Activated CD8-positive, alpha-beta memory T cell treated with anti-CD3 and anti-CD28 coated beads, Interleukin-2, amount 50 U/mL, for 24 hours (primary cell): Measurements from ENCODE around the gene TAS2R1.

Experiments used
- DNase-seq: peaks from one replicate; pipeline ENCODE4 v3.0.0-alpha.2; 2020; ENCODE audit errors: extremely low read depth

Gene TAS2R1, protein sequence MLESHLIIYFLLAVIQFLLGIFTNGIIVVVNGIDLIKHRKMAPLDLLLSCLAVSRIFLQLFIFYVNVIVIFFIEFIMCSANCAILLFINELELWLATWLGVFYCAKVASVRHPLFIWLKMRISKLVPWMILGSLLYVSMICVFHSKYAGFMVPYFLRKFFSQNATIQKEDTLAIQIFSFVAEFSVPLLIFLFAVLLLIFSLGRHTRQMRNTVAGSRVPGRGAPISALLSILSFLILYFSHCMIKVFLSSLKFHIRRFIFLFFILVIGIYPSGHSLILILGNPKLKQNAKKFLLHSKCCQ

DNA sequence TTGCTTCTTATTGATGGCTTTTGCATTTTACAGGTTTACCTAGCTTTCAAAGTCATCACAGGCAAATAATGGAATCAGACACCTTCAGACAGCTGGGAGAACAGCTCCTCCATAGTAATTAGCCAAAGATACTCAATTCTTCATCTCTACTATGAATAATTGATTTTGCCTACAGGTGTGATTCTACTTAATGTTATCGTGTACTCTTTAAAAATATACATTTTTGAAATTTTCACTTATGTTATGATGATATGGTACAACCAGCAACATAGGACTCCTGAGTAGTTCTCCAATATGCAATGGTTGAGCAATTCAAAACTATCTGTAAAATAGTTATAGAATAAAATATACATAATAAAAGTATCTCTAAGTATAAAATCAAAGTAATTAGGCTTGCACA lies at the start of gene TAS2R1:
Gene TAS2R1, minus strand, starts transcription at position 101 of the 400 bp plus-strand sequence. CDS start 319 bp downstream, outside the sequence.
- no peak for DNase-seq

DNA sequence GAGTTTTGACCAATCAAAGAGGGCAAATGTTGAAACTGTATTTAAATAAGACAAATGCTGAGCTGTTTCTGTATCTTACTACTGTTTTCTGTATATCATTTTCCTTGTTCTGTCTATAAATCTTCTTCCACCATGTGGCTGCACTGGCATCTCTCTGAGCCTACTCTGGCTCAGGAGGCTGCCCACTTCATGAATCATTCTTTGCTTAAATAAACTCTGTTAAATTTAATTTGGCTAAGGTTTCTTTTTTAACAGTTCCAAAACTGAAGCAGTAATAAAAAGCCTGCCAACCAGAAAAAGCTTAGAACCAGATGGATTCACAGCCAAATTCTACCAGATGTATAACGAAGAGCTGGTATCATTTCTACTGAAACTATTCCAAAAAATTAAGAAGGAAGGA lies 40.2 kb upstream of the TAS2R1 start:
- DNase-seq: no peak

DNA sequence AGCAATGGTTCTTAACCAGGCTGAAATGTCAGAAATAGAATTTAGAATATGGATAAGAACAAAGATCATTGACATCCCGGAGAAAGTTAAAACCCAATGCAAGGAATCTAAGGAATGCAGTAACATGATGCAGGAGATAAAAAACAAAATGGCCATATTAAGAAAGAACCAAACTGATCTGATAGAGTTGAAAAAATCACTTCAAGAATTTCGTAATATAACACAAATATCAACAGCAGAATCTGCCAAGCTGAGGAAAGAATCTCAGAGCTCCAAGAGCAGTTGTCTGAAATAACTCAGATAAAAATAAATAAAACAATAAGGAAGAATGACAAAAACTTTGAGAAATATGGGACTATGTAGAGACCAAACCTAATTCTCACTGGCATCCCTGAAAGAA lies 37.8 kb upstream of the TAS2R1 start:
- DNase-seq: no peak

DNA sequence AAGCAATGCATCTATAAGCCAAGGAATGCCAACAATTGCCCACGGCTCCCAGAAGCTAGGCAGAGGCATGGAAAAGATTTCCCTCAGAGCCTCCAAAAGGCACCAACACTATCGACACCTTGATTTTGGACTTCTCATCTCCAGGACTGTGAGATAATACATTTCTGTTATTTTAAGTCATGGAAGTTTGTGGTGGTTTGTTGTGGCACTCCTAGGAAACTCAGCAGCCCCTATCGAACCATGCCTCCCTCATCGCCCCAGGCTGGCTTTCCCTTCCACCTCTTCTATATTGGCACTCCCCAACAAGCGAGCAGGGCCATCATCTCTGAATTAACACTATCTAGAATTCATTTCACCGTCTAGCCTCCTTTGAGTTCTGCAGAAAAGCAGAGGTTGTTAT lies 33.7 kb upstream of the TAS2R1 start:
- no peak for DNase-seq

DNA sequence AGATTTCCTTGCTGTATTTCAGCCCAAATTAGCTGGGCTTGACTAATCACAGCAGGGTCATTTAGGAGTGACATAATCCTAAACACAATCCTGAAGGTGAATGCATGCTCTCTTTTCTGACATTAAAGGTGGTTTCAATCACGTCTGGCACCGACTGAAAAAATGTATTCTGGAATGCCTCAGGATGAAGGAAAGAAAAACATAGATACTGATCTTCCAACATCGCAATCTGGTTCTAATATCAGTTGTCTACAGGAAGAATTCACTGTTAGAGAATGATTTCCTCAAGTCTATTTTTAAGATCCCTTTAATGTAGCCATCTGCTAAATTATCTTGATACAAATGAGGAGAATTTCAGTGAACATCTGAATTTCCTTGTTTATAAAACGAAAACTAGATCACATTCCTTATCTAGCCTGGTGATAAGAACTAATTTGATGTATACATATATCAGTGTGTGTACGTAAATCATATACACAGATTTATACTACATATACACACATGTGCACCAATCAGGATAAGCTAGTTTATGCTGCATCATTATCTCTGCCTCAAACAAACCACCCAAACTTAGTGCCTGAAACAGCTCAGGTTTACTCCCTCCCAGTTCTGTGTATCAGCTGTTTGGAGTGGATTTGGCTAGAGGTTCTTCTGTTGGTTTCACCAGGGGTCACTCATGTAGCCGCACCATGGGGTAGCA lies 31.3 kb upstream of the TAS2R1 start:
- DNase-seq: no peak

DNA sequence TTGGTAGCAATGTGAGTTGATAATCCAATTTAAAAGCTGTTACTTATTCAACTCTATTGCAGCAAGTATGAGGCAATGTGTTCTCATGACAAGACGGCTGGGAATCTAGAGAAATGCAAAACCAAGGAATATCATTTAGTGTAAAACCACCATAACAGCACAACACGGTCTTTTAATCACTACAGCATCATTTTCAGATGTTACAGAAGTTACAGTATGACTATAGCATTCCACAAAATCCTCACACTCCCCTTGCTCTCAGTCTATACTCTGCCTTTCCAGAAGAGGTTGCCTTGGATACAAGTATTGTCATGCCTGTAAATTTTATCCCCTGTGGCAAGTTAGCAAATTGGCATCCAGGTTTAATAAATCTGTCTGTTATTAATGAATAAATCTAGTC lies 28.6 kb upstream of the TAS2R1 start:
- DNase-seq: no peak

DNA sequence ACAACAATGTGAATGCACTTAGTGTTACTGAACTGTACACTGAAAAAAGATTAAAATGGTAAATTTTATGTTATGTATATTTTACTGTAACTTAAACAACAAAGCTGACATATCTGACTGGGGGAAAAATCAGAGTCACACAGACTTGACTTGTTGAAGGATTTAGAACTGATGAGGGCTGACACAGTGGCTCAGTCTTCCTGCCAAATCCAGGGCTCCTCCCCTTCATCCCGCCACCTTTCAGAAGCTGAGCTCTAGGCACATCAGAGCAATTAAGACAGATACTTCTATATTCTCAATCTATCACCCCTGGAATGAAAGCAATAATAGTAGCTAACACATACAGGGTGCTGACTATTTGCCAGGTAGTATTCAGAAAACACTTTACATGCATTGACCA lies 27.7 kb upstream of the TAS2R1 start:
- no peak for DNase-seq

DNA sequence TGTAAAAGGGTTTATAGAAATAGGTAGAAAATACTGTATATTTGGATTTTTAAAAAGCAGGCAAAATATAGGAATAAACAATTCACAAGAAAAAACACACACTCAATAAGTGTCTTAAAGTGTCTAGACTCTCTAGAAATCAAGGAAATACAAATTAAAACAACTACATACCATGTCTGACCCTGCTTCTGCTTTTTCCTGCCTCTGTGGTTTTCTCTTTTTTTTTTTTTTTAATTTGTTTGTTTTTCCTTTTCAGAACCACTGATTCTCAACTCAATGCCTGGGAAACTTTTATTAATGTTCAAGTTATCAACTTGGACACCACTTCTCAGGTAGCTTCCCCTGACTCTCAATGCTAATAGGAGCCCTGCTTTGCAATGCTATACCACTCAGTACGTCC lies 25.5 kb upstream of the TAS2R1 start:
- DNase-seq: no peak

DNA sequence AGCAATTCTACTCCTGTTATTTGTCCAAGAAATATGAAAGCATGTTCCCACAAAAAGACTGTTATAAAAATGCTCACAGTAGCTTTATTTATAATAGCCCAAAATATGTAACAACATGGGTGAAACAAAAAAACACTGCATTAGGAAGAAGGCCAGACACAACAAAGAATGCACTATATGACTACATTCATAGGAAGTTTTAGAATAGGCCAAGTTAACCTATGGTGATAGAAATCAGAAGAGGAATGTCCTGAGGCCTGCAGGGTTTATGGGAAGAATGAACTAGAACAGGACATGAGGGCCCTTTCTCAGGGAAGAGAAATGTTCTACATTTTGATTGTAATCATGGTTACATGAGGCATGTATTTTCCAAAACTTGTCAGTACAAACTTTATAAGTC lies 24.7 kb upstream of the TAS2R1 start:
- no peak for DNase-seq

DNA sequence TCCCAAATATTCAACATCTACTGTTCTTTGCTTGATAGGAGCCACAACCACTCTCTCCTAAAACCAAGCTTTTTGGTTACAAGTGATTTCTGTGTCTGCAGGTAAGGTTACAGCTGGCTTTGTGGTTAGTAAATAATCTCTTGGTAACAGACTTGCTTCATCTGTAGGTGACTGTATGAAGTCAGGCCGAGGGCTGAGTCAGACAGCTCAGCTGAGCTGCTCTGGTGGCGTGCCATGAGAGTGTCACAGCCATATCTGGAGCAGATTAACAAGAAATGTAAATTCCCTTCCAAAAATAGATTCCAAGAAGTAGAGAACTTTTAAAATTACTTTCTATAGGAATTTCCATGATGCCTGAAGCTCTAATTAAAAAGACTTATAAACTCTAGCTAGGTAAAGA lies 23.7 kb upstream of the TAS2R1 start:
- no peak for DNase-seq

DNA sequence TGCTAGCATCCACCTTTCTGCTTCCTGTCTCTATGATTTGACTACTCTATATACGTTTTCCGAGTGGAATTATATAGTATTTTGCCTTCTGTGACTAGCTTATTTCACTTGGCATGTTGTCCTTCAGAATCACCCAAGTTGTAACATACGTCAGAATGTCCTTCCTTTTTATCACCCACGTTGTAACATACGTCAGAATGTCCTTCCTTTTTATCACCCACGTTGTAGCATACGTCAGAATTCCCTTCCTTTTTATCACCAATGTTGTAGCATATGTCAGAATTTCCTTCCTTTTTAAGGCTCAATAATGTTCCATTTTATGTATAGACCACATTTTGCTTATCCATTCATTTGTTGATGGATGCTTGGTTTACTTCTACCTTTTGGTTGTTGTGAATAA lies 22.9 kb upstream of the TAS2R1 start:
- DNase-seq: no peak

DNA sequence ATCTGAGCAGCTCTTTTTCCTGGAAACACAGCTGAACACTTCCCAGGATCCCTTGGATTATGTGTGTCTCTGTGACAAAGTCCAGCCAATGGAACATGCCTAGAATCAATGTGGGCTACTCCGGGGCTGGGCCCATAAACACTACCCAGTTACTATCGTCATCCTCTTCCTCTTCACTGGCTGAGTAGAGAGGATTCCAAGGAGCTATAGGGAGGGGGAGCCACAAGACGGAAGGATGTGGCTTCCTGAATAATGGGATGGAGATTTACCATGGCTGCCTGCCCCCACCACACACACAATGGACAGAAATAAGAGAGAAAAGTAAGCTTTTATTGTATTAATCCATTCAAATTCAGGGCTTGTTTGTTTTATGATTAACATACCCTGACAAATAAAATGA lies 22.1 kb upstream of the TAS2R1 start:
- no peak for DNase-seq

DNA sequence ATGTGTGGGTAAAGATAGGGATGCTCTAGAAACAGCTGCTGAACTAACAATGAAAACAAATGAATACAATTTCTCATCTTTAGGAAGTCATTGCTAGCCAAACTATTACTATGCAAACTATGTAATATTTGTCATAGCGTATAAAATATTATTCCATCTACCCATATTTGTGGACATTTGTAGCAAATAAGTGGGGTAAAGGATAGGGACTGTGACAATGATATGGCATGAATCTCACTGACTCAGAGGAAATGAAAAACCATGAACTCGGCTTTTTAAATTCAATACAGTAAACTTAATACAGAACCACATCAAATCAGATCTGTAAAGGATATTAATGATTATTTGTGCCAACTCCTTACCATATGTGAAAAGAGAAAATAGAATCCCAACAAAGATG lies 16.7 kb upstream of the TAS2R1 start:
- no peak for DNase-seq

DNA sequence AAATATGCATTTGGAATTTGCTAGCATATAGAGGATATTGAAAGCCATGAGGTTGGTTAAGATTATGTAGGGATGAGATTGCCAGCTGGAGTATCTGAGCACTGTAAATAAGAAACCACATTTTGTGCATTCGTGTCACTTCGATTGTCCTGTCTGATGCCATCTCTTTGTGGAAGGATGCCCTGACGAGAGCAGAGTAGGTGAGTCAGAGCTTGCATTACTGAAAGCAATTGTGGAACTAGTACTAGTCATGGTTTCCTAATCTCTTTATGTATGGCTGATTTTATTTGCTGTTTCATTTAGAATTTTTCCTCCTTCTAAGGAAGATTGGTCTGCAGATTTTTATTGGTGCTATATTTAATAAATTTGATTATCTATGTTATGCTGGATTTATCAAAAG lies 14.5 kb upstream of the TAS2R1 start:
- DNase-seq: no peak

DNA sequence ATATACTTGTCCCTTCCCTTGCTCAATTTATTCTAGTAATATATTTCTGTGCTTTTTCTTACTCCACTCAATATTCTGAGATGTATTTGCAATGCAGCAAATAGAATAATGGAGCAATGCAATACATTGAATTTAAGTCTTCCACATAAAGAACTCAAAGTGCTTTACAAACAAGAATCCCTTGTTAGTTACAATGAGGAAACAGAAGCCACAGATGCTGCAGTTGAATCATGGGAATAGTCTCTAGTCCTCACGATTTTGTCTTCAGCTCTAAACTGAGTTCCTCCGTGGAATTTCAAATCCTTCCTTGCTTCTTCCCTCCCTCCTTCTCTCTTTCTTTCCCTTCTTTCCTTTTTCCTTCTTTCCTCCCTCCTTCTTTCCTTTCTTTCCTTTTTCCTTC lies 12.5 kb upstream of the TAS2R1 start:
- DNase-seq: no peak

DNA sequence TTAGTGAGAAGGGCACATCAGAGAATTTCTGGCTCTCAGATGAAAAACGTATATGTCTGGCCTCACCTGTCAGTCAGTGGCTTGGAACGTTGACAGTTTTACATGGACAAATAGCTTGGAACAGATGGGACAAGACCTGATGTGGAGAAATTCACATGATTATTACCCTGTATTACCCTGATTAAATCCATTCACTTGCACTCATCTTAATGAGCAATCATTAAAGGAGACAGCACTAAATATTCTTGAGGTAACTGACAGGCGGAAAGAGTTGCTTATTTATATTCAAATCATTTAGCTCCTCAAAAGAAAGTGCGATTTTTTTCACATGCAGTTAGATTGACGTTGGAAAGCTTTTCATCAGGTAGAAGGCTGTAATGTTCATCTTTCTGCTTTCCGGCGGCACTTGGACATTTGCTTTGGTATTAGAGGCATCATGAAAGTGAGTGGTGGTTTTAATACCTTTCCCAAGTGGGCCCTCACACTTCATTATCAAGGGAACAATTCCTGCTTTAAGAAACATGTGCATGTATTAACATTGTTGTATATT lies 11.7 kb upstream of the TAS2R1 start:
- DNase-seq: no peak

DNA sequence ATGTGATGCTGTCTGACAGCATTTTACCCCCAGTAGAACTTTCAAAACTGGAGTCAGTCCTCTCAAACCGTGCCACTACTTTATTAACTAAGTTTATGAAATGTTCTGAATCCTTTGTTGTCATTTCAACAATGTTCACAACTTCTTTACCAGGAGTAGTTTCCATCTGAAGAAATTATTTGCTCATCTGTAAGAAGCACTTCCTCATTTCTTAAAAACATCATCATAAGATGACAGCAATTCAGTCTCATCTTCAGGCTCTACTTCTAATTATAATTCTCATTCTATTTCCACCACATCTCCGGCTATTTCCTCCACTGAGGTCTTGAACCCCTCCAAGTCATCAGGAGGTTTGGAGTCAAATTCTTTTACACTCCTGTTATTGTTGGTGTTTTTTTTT lies 2.3 kb upstream of the TAS2R1 start:
- no peak for DNase-seq

DNA sequence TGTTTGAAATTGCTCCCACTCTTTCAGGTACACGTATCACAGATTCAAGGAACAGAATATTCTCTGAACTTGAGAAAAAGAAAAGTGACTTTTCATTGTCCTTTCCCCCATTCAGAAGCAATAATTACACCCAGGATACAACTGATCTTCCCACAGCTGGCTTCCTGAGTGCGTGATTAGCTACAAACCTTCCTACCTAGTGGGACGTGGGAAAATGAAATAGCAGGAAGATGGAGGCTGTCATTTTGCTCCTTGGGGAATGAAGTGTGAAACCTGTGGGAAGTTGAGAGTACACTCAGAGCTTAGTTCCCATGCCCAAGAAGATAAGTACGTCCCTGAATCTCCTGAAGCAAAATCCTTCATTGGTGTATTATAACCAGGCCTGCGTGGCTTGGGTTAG lies 2.6 kb downstream of the TAS2R1 start:
- DNase-seq: no peak

DNA sequence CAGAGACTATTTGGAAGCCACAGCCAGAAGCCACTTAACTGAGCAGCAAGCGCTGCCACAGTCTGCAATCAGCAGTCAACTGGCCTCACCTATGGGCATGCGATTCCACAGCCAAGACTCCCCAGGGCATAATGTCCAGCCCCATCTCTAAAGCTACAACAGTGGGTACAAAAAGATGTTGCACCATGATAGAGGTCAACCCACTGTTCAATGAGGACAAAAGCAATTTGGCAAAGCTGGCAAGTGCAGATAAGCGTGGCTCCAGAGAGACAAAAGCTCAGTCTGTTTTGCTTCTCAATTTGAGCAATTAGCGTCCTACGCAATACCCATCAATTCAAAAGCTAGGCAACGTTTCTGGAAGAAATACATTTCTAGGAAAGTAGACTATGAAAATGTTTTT lies 3.2 kb downstream of the TAS2R1 start:
- no peak for DNase-seq

DNA sequence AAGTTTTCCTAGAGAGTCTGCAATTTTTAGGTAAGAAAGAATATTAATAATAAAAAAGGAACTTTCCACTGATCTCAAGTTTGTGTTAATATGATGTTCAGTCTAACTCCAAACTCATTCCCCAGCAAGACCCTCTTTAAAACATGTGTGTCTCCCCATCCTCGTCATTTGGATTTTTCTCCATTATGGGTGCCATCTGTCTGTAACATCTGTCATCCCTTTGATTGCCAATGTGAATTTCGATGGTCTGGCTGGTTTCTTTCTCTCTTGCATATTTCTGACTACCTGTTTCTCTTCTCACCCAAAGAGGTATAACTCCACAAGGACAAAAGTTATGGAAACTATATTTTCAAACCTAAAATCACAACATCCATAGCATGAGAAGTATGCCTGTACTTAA lies 4.4 kb downstream of the TAS2R1 start:
- no peak for DNase-seq

DNA sequence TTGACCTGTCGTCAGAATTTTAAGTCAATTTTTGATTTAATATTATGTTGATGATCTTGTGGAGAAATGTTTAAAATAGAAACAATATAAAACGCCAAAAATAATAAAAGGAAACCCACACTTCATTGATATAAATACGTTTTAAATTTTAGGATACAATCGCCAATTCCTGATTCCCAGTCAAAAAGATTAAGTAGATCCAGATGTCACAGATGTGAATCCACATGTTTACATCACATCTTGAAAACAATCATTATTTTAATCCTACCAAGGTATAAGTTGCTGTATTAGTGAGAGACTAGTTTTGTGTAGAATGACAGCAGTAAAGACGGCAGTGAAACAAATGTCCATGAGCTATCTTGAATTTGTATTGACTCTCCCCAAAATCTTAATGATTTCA lies 4.9 kb downstream of the TAS2R1 start:
- no peak for DNase-seq

DNA sequence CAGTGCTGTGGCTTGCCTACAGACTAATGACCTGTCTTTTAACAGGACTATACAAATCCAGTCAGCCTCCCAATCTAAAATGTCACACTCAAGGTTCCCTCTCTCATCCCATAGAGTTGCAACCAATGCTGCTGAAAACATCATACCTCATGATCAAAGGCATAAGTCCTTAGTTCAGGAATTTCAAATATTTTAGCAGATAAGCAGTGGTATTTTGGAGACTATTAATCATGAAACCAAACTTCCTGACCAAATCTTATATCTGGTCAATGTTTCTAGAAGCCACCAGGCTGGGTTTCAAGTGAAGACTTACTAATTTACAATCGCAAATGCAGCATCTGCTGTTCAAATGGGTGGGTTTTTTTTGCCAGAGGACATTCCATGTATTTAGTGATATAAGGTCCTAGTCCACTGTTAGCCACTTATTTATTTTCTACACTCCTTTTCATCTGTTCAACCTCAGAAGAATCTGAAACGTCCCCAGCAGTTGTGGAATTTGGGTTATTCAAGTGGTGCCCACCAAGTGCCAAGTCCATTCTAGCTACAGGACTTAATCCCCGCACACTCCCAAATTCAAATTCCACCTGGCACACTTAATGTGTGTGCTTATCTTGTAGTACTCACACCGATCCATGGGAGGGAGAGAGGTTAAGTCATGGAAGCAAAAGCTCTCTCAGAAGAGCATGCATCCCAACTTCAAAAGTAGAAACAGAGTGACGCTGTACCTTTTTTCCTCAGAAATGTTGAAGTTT lies 5.8 kb downstream of the TAS2R1 start:
- DNase-seq: no peak

DNA sequence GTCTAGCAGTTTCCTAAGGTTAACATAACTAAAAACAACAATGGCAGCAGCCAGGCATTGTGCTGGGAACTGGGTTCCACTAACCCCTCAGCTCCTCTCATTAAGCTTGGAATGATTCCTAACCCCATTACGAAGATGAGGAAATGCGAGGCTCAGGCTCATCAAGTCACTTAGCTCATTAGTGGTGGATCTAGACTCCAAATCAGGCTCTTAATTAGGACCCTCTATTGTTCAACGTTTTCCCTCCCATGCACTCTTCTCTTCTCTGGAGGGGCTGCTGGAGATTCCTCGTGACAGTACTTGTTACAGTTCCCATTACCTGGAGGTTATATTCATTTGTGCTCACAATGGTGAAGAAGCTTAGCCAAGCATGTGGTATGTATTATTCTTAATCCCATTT lies 6.5 kb downstream of the TAS2R1 start:
- DNase-seq: no peak
